Fibroblast of lung (primary cell): Measurements from ENCODE around the gene RCL1.

ENCODE experiments used
- CTCF ChIP-seq, 2 donors: IDR thresholded peaks in 1 of 2; conservative IDR thresholded peaks in 1 of 2; 1 replicate in 1 of 2; 2 replicates in 1 of 2; pipeline ENCODE4 v1.5.1; 2011 to 2012; ENCODE audit warnings: low read length in 2 of 2, control low read depth in 1 of 2, inconsistent platforms in 1 of 2, low read depth in 1 of 2, mild to moderate bottlenecking in 1 of 2
- EZH2 ChIP-seq: IDR thresholded peaks from 2 replicates; pipeline ENCODE4 v1.5.1; 2012; ENCODE audit warnings: low read length, control low read depth, mild to moderate bottlenecking; ENCODE audit errors: missing control alignments

GRCh38 chr9:4890242-4890641 lies 97.5 kb downstream of the RCL1 start:
- TF ChIP-seq CTCF (conservative IDR thresholded peaks at IDR 0.05 in 1 of 2, IDR thresholded peaks at IDR 0.05 in 1 of 2; ENCODE audit: low read depth in 1 of 2, low read length in 2 of 2): no peak
- no peak for TF ChIP-seq EZH2
